NB4 (cell line): ENCODE data around the gene CYB5B.

Experiments
- DNase-seq: peaks from one replicate; pipeline ENCODE4 v3.0.0; 2010; ENCODE audit warnings: low read depth
- H3K4me3 ChIP-seq: one replicate; pipeline ENCODE4 v1.5.1; 2011; ENCODE audit warnings: mild to moderate bottlenecking, low read depth, low read length, moderate library complexity
- MYC ChIP-seq: IDR thresholded peaks from 2 replicates; pipeline ENCODE4 v1.6.1; 2011; ENCODE audit warnings: low read depth, low read length
- POLR2A ChIP-seq: IDR thresholded peaks from 2 replicates; pipeline ENCODE4 v1.6.1; 2011; ENCODE audit warnings: mild to moderate bottlenecking; ENCODE audit not compliant: insufficient read length; ENCODE audit errors: extremely low read depth
- TF ChIP-seq, protein P1 (sequence below): IDR thresholded peaks from one replicate; pipeline ENCODE4 v1.5.1; 2012; ENCODE audit warnings: low read depth, low read length
- TF ChIP-seq, protein P2 (sequence below): IDR thresholded peaks from 2 replicates; pipeline ENCODE4 v1.6.1; 2011; ENCODE audit warnings: low read depth, low read length

CYB5B gene

DNA sequence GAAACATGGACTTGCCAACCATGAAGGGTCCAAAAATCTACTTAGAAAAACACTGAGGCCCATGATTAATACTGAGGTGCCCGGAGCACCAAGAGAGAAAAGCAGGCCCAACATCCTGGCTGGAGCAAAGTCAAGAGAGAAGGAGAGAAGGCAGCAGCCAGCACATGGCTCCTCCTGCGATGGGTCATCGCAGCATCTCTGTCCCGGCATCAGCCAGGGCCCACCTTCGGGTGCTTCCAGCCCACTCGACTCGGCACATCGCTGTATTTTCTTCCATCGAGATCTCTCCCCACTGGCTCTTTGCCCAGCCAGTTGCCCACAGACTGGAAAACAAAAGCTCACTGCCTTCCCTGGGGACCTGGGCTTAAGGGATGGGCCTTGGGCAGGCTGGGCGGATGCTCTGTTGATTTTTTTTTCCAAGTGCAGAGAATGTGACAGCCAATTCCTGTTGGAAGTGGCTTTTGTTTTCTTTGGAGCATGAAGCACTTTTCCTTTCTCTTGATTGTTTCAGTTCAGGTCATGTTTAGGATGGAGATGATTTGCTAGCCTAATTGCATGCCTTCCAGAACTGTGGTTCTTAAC is 58.1 kb downstream of the CYB5B start:
- no peak overlapping the region for H3K4me3 ChIP-seq
- DNase-seq = no peak
- TF ChIP-seq, protein P1, sequence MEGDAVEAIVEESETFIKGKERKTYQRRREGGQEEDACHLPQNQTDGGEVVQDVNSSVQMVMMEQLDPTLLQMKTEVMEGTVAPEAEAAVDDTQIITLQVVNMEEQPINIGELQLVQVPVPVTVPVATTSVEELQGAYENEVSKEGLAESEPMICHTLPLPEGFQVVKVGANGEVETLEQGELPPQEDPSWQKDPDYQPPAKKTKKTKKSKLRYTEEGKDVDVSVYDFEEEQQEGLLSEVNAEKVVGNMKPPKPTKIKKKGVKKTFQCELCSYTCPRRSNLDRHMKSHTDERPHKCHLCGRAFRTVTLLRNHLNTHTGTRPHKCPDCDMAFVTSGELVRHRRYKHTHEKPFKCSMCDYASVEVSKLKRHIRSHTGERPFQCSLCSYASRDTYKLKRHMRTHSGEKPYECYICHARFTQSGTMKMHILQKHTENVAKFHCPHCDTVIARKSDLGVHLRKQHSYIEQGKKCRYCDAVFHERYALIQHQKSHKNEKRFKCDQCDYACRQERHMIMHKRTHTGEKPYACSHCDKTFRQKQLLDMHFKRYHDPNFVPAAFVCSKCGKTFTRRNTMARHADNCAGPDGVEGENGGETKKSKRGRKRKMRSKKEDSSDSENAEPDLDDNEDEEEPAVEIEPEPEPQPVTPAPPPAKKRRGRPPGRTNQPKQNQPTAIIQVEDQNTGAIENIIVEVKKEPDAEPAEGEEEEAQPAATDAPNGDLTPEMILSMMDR = no peak

DNA sequence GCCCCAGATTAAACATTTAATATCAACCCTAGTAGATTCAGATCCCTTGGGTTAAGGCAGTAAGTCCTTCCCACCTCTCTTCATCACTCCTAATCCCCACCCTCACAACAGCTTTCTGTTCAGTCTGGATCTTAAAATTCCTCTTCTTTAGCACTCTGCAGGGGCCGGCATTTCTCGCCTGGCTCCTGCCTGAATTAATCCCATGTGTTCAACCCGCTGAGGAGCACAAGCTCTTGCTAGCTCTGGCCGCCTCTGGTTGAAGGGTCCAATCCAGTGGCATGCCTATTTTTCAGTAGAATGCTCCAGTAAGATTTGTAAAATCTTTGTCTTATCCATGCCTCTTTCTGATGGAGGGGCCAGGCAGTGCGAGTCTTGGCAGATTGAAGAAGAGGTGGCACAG is 59.2 kb downstream of the CYB5B start:
- H3K4me3 ChIP-seq = no peak overlapping the region
- TF ChIP-seq POLR2A = no peak
- TF ChIP-seq, protein P1 = no peak
- TF ChIP-seq, protein P2, sequence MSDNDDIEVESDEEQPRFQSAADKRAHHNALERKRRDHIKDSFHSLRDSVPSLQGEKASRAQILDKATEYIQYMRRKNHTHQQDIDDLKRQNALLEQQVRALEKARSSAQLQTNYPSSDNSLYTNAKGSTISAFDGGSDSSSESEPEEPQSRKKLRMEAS = no peak
- no peak for TF ChIP-seq MYC
- DNase-seq = no peak

DNA sequence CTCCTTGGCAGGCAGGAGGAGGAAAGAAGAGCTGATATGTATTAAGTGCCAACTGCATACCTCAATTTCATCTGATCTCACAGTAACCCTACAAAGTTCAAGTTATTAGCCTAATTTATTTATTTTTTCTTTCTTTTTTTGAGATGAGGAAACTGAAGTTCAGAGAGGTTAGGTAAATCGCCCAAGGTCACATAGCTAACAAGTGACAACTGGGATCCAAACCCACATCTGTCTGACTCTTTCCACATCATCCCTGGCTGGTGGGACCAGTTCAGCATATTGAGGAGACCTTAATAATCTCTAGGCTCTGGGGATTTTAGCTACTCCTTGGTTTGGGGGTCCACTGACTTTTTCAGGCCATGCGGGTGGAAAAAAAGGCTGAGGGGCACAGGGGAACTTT is 60.9 kb downstream of the CYB5B start:
- no peak overlapping the region for H3K4me3 ChIP-seq
- TF ChIP-seq, protein P2 = no peak
- no peak for TF ChIP-seq MYC
- TF ChIP-seq, protein P1 = no peak
- TF ChIP-seq POLR2A = no peak
- no peak for DNase-seq

DNA sequence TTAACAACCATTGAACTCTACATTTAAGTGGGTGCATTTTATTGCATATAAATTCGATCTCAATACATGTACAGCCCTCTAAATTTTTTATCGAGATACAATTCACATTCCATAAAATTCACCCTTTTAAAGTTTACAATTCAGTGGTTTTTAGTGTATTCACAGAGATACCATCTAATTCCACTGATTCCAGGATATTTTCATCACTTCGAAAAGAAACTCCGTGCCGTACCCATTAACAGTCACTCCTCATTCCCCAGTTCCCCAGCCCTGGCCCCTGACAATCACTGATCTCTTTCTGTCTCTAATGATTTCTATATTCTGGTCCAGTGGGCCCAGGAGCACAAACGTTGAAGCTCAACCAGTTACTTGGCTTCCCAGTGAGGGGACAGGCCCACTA is 61.4 kb downstream of the CYB5B start:
- no peak overlapping the region for H3K4me3 ChIP-seq
- TF ChIP-seq, protein P2 = no peak
- TF ChIP-seq MYC (no peak), POLR2A (no peak)
- TF ChIP-seq, protein P1 = no peak
- no peak for DNase-seq

DNA sequence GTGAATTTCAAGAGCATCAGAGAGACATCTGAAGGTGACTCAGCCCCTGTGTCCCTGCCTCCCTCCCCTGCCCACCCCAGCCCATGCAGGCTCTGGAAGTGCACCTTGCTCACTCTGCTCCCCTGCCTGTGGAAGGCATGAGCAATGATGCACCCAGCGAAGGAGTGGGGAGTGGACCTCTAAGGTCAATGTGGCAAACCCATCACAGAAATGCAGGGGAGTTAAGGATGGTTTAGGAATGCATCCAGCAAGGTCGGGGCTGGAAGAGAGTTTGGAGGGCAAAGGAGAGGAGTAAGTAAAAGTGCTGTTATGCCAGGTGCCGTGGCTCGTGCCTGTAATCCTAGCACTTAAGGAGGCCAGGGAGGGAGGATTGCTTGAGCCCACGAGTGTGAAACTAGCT is 61.9 kb downstream of the CYB5B start:
- no peak for DNase-seq
- TF ChIP-seq MYC = no peak
- no peak for TF ChIP-seq POLR2A
- TF ChIP-seq, protein P2 = no peak
- TF ChIP-seq, protein P1 = no peak
- H3K4me3 ChIP-seq = no peak overlapping the region

DNA sequence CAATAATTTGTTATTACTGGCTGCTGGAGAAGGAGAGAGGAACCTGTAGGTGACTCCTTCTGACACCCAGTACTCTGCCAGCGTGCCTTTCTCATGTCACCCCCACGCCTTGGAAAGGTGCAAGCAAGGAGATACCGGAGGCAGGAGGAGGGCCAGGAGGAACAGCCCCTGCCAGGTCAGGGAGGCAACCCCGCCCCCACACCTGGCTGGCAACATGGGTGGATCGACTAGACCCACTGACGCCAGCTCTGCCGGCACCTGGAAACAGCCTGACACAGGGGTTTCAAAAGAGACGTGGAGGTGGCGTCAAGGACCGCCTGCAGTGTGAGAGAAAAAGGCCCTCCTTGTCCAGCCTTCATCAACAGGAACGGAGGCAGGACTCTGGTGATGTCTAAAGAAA is 62.3 kb downstream of the CYB5B start:
- DNase-seq = no peak
- H3K4me3 ChIP-seq = no peak overlapping the region
- TF ChIP-seq MYC (no peak), POLR2A (no peak)
- TF ChIP-seq, protein P1 = no peak
- TF ChIP-seq, protein P2 = no peak
